ENCODE data around the gene SFTPD.
"Not testable (repeated sequence)": the region's sequence is repeated elsewhere in the genome, so short reads cannot be mapped to it uniquely, and the experiment has no call there.

- TF ChIP-seq CTCF, POLR2AphosphoS5, POLR2A (IDR thresholded peaks at IDR 0.05): not testable (repeated sequence)
Measured at GRCh38 chr10:79915838-79916237, 33.1 kb downstream of the SFTPD start.
